Measurements from ENCODE around the gene KRTAP12-2.
"Not testable (repeated sequence)": the region's sequence is repeated elsewhere in the genome, so short reads cannot be mapped to it uniquely, and the experiment has no call there.

KRTAP12-2 gene

GRCh38 chr21:44686843-44687561, 20.3 kb upstream of the KRTAP12-2 start:
- H3K9me3 ChIP-seq (ENCODE audit: insufficient read depth, low read length): no peaks in the 10 kb centered on the region
- no peak overlapping the region for H3K4me2 ChIP-seq (ENCODE audit: low read length)
- H2AFZ ChIP-seq (ENCODE audit: low read depth, low read length): no peak overlapping the region
- H3K27me3 ChIP-seq (ENCODE audit: low read depth, low read length): no peaks in the 10 kb centered on the region
- H4K20me1 ChIP-seq (ENCODE audit: insufficient read depth, low read length): no peaks in the 10 kb centered on the region
- TF ChIP-seq CTCF (IDR thresholded peaks at IDR 0.05; ENCODE audit: low read depth, low read length) (no peak), EZH2phosphoT487 (IDR thresholded peaks at IDR 0.05; ENCODE audit: low read depth) (no peak)
- no peaks in the 10 kb centered on the region for H3K36me3 ChIP-seq (replicated peaks; ENCODE audit: low read depth, low read length)
- no peaks in the 10 kb centered on the region for H3K79me2 ChIP-seq (ENCODE audit: low read length)
- no peaks in the 10 kb centered on the region for H3K4me1 ChIP-seq (ENCODE audit: low read length)
- H3K9ac ChIP-seq (ENCODE audit: low read length): no peak overlapping the region
- H3K4me3 ChIP-seq (ENCODE audit: low read length): no peak overlapping the region
- no peak overlapping the region for H3K27ac ChIP-seq (ENCODE audit: low read length)

- Histone ChIP-seq H3K9me3 (ENCODE audit: insufficient read depth, low read length) (no peaks in the 10 kb centered on the region), H3K4me2 (ENCODE audit: low read length) (no peak overlapping the region)
Measured at GRCh38 chr21:44686000-44686781, 19.5 kb upstream of the KRTAP12-2 start.

GRCh38 chr21:44685050-44685449, 18.3 kb upstream of the KRTAP12-2 start:
- not testable (repeated sequence) for H3K9ac ChIP-seq (ENCODE audit: low read length); H3K4me3 ChIP-seq (ENCODE audit: low read length); H3K4me1 ChIP-seq (ENCODE audit: low read length); H4K20me1 ChIP-seq (ENCODE audit: insufficient read depth, low read length); H3K27ac ChIP-seq (ENCODE audit: low read length); H3K4me2 ChIP-seq (ENCODE audit: low read length); H3K79me2 ChIP-seq (ENCODE audit: low read length); H2AFZ ChIP-seq (ENCODE audit: low read depth, low read length); H3K27me3 ChIP-seq (ENCODE audit: low read depth, low read length); H3K36me3 ChIP-seq (replicated peaks; ENCODE audit: low read depth, low read length); H3K9me3 ChIP-seq (ENCODE audit: insufficient read depth, low read length)

More at GRCh38 chr21:44686000-44686781, 19.5 kb upstream of the KRTAP12-2 start:
- no peaks in the 10 kb centered on the region for H4K20me1 ChIP-seq (ENCODE audit: insufficient read depth, low read length)
- H3K79me2 ChIP-seq (ENCODE audit: low read length): no peaks in the 10 kb centered on the region
- no peak for TF ChIP-seq EZH2phosphoT487 (IDR thresholded peaks at IDR 0.05; ENCODE audit: low read depth)
- no peak for TF ChIP-seq CTCF (IDR thresholded peaks at IDR 0.05; ENCODE audit: low read depth, low read length)
- H3K9ac ChIP-seq (ENCODE audit: low read length): no peak overlapping the region
- no peaks in the 10 kb centered on the region for H3K36me3 ChIP-seq (replicated peaks; ENCODE audit: low read depth, low read length)
- H3K4me3 ChIP-seq (ENCODE audit: low read length): no peak overlapping the region
- H2AFZ ChIP-seq (ENCODE audit: low read depth, low read length): no peak overlapping the region
- H3K27me3 ChIP-seq (ENCODE audit: low read depth, low read length): no peaks in the 10 kb centered on the region
- H3K4me1 ChIP-seq (ENCODE audit: low read length): no peaks in the 10 kb centered on the region
- H3K27ac ChIP-seq (ENCODE audit: low read length): no peak overlapping the region

- TF ChIP-seq CTCF (IDR thresholded peaks at IDR 0.05; ENCODE audit: low read depth, low read length) (no peak), EZH2phosphoT487 (IDR thresholded peaks at IDR 0.05; ENCODE audit: low read depth) (no peak)
- Histone ChIP-seq H3K27ac (ENCODE audit: low read length) (no peak overlapping the region), H3K4me2 (ENCODE audit: low read length) (no peak overlapping the region), H3K4me1 (ENCODE audit: low read length) (no peaks in the 10 kb centered on the region), H3K9ac (ENCODE audit: low read length) (no peak overlapping the region), H3K9me3 (ENCODE audit: insufficient read depth, low read length) (no peaks in the 10 kb centered on the region), H2AFZ (ENCODE audit: low read depth, low read length) (no peak overlapping the region), H3K27me3 (ENCODE audit: low read depth, low read length) (no peaks in the 10 kb centered on the region), H3K36me3 (replicated peaks; ENCODE audit: low read depth, low read length) (no peaks in the 10 kb centered on the region), H3K79me2 (ENCODE audit: low read length) (no peaks in the 10 kb centered on the region), H4K20me1 (ENCODE audit: insufficient read depth, low read length) (no peaks in the 10 kb centered on the region), H3K4me3 (ENCODE audit: low read length) (no peak overlapping the region)
Measured at GRCh38 chr21:44684483-44684882, 17.8 kb upstream of the KRTAP12-2 start.

Data from OCI-LY3 (cell line).